OCI-LY7 (cell line): ENCODE results near the gene TBC1D8. TPM values are rescaled to one million over a fixed set of nuclear protein-coding genes. Genes with fewer than 3 reads are reported as not detected.

Experiments used
- BruUV-seq: library from RNA; stranded (reverse); fragments of 400-500 nt; replicated peaks from 2 replicates; lab custom pipeline; 2021; lab: Mats Ljungman, UMichigan
- CTCF ChIA-PET: fragments of 300-600 bp; sonication (Branson Sonifier 250); formaldehyde crosslinking; loops from one replicate; lab custom pipeline; 2022; ENCODE audit warnings: antibody characterized with exemption; ENCODE audit not compliant: unreplicated experiment; lab: Charles Lee
- POLR2A ChIA-PET: fragments of 300-600 bp; sonication (Branson Sonifier 250); formaldehyde crosslinking; loops from one replicate; lab custom pipeline; 2022; ENCODE audit warnings: antibody characterized with exemption; lab: Charles Lee
- DNase-seq: peaks from one replicate; pipeline ENCODE4 v3.0.0-alpha.2; 2015; ENCODE audit warnings: low spot score
- H2AFZ ChIP-seq: fragments of 200-600 bp; sonication (generic), shearing (Covaris generic); 2 replicates; pipeline ENCODE4 v1.6.1; 2014; ENCODE audit warnings: mild to moderate bottlenecking, antibody characterized with exemption, low read length, moderate library complexity
- H3K27ac ChIP-seq: fragments of 200-600 bp; sonication (generic); 2 replicates; pipeline ENCODE4 v1.5.1; 2014; ENCODE audit warnings: mixed run types, low read depth, mild to moderate bottlenecking, moderate library complexity, low read length, inconsistent platforms; ENCODE audit not compliant: poor library complexity, severe bottlenecking
- H3K36me3 ChIP-seq: fragments of 200-600 bp; sonication (generic); 2 replicates; pipeline ENCODE4 v1.6.1; 2014; ENCODE audit warnings: mild to moderate bottlenecking, antibody characterized with exemption, low read length, moderate library complexity, mixed read lengths; ENCODE audit not compliant: insufficient read depth
- H3K4me1 ChIP-seq: fragments of 200-600 bp; sonication (generic); 2 replicates; pipeline ENCODE4 v1.5.1; 2014; ENCODE audit warnings: mild to moderate bottlenecking, low read length; ENCODE audit not compliant: insufficient read depth, poor library complexity, severe bottlenecking
- H3K4me2 ChIP-seq: fragments of 200-600 bp; sonication (generic); 2 replicates; pipeline ENCODE4 v1.6.1; 2014; ENCODE audit warnings: mild to moderate bottlenecking, low read length
- H3K4me3 ChIP-seq: fragments of 200-600 bp; sonication (generic); 2 replicates; pipeline ENCODE4 v1.5.1; 2014; ENCODE audit warnings: mild to moderate bottlenecking, low read depth, low read length; ENCODE audit not compliant: poor library complexity, severe bottlenecking
- H3K79me2 ChIP-seq: fragments of 200-600 bp; sonication (generic); 2 replicates; pipeline ENCODE4 v1.6.1; 2016; ENCODE audit warnings: low read depth, mild to moderate bottlenecking, low read length, moderate library complexity, mixed read lengths; ENCODE audit not compliant: insufficient read depth
- H3K9me2 ChIP-seq: fragments of 200-600 bp; sonication (generic); 2 replicates; pipeline ENCODE4 v1.6.1; 2016; ENCODE audit warnings: mild to moderate bottlenecking, low read length, mixed read lengths; ENCODE audit not compliant: insufficient read depth
- H3K9me3 ChIP-seq: fragments of 200-600 bp; sonication (generic); 2 replicates; pipeline ENCODE4 v1.6.1; 2014; ENCODE audit warnings: mild to moderate bottlenecking, mixed run types, low read length, mixed read lengths
- H4K20me1 ChIP-seq: fragments of 200-600 bp; sonication (generic); 2 replicates; pipeline ENCODE4 v1.6.1; 2014; ENCODE audit warnings: mild to moderate bottlenecking, antibody characterized with exemption, low read length, moderate library complexity, mixed read lengths; ENCODE audit not compliant: insufficient read depth
- CTCF ChIP-seq: fragments of 200-600 bp; sonication (generic); conservative IDR thresholded peaks from 2 replicates; pipeline ENCODE4 v1.5.1; 2014; ENCODE audit warnings: mild to moderate bottlenecking, antibody characterized with exemption, low read length, moderate library complexity, mixed read lengths
- EZH2phosphoT487 ChIP-seq: fragments of 200-600 bp; sonication (generic); IDR thresholded peaks from 2 replicates; pipeline ENCODE4 v1.6.1; 2018; ENCODE audit warnings: low read depth, borderline replicate concordance, mild to moderate bottlenecking, mixed run types, antibody characterized with exemption, low read length, moderate library complexity, mixed read lengths
- intact Hi-C: fragments of 100-400 bp; cut with micrococcal nuclease; formaldehyde crosslinking; loops from one replicate; pipeline ENCODE4 v1.10.0; 2022; ENCODE audit not compliant: unreplicated experiment
- total RNA-seq, 2 experiments: library from RNA; depleted of rRNA in 1 of 2; stranded (reverse); fragments of >200 nt in 1 of 2; shearing (Covaris generic) in 1 of 2; gene quantifications; 2 replicates each; pipeline ENCODE4 v1.2.3, GENCODE V29; 2014 to 2022

Gene TBC1D8
- total RNA-seq, 2 experiments from 2014 or later = 0.22 to 0.49 TPM

DNA sequence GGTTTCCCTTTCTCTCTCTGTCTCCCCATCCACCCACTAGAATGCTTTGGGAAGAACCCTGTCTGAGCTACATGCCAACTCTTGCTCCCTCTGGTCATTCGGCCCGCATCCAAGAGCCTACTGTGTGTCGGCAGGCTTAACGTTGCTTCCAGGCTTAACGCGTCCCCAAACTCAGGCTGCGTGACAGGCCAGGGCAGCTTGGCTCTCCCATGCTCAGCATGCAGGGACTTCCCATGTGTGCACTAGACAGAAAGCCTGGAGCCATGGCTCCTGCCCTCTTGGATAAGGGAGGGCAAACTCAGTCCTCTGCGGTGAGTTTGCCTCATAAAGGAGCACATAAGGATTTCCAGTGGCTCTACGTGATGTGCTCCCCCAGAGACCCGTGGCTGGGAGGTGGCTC lies 105.9 kb downstream of the TBC1D8 start:
- POLR2A ChIA-PET = interaction anchor here (0.7 kb wide), 1 partner anchor 391 kb away, joined by 3 read pairs; no protein-coding TSS in a partner anchor

GRCh38 chr2:101041413-101041812 lies 109.8 kb downstream of the TBC1D8 start:
- no TSS peak for BruUV-seq
- Histone ChIP-seq H3K4me1 (no peaks in the 10 kb centered on the region), H3K9me3 (no peaks in the 10 kb centered on the region), H3K27ac (no peak overlapping the region), H3K9me2 (no peaks in the 10 kb centered on the region), H2AFZ (no peak overlapping the region), H3K4me2 (no peak overlapping the region), H3K4me3 (no peak overlapping the region), H3K36me3 (no peaks in the 10 kb centered on the region), H3K79me2 (no peaks in the 10 kb centered on the region), H4K20me1 (no peaks in the 10 kb centered on the region)
- DNase-seq = no peak
- TF ChIP-seq CTCF (no peak), EZH2phosphoT487 (no peak)
- ChIA-PET CTCF (no interaction called here), POLR2A (no interaction called here)
- intact Hi-C loops = loop anchor here (10.0 kb wide), 1 partner anchor 1083 kb away; no protein-coding TSS in a partner anchor

More for the DNA sequence above, 105.9 kb downstream of the TBC1D8 start:
- Histone ChIP-seq H2AFZ (no peak overlapping the region), H3K27ac (no peak overlapping the region), H3K36me3 (no peaks in the 10 kb centered on the region), H3K4me1 (no peaks in the 10 kb centered on the region), H3K4me2 (no peak overlapping the region), H3K9me3 (no peaks in the 10 kb centered on the region), H3K4me3 (no peak overlapping the region), H3K79me2 (no peaks in the 10 kb centered on the region), H3K9me2 (no peaks in the 10 kb centered on the region), H4K20me1 (no peaks in the 10 kb centered on the region)
- no TSS peak for BruUV-seq
- intact Hi-C loops = loop anchor here (10.0 kb wide), 1 partner anchor 1079 kb away; no protein-coding TSS in a partner anchor
- CTCF ChIA-PET = no interaction called here
- TF ChIP-seq CTCF (no peak), EZH2phosphoT487 (no peak)
- no peak for DNase-seq

GRCh38 chr2:101040761-101041160 lies 110.4 kb downstream of the TBC1D8 start:
- H2AFZ ChIP-seq = no peak overlapping the region
- H4K20me1 ChIP-seq = no peaks in the 10 kb centered on the region
- H3K9me2 ChIP-seq = no peaks in the 10 kb centered on the region
- no peaks in the 10 kb centered on the region for H3K9me3 ChIP-seq
- H3K36me3 ChIP-seq = no peaks in the 10 kb centered on the region
- H3K4me2 ChIP-seq = no peak overlapping the region
- intact Hi-C loops = loop anchor here (10.0 kb wide), 1 partner anchor 1084 kb away; no protein-coding TSS in a partner anchor
- no peak overlapping the region for H3K27ac ChIP-seq
- ChIA-PET CTCF (no interaction called here), POLR2A (no interaction called here)
- DNase-seq = no peak
- no peak for TF ChIP-seq CTCF
- no peak for TF ChIP-seq EZH2phosphoT487
- BruUV-seq = no TSS peak
- H3K79me2 ChIP-seq = no peaks in the 10 kb centered on the region
- no peaks in the 10 kb centered on the region for H3K4me1 ChIP-seq
- no peak overlapping the region for H3K4me3 ChIP-seq
